Mesendoderm (in vitro differentiated cells): ENCODE data around the gene PRR4. TPM values are rescaled to one million over a fixed set of nuclear protein-coding genes. Genes with fewer than 3 reads are reported as not detected.

Experiments used
- small RNA-seq: library from polyadenylated mRNA; stranded (forward); fragments of <200 nt; extraction: miRNeasy Mini kit (QIAGEN cat#:217004); gene quantifications from one replicate; pipeline ENCODE3, GENCODE V24; 2013; ENCODE audit not compliant: insufficient read depth

PRR4 gene

Small RNA genes lying within 50 kb of the gene (small RNA-seq; reads per million reads assigned to genes)
- gene PRR4, result not detected
